ENCODE results near the gene EEF1AKMT4.

GRCh38 chr3:184236636-184237035 is 12.8 kb upstream of the EEF1AKMT4 start:
- no peak for TF ChIP-seq CTCF (IDR thresholded peaks at IDR 0.05)
- TF ChIP-seq POLR2A (IDR thresholded peaks at IDR 0.05) = no peak
